ENCODE measurements around the gene TNFSF8.

DNA sequence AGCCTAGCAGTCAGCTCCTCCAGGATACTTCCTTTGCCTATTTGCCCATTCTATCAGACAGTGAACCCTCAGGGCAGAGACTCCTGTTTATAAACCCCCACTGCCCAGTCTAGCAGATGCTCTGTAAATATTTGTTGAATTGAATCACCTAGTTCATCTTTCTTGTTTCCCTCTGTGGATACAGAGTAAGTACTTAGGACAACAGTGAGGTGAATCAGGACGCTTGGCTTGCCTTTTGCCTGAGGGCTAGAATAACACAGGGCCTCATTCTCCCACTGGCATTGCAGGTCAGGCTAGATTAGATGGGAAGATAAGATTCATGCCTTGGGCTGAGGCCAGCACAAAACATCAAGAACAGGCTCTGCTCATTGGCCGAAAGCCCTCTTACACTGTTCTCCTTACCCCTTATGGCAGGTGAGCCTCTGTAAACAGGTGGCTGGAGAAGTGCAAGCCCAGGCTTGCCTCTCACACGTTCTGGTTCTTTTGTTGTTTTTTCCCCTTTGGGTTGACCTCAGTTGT lies 22.2 kb downstream of the TNFSF8 start:
- no peak for TF ChIP-seq CTCF (IDR thresholded peaks at IDR 0.05; ENCODE audit: low read depth, low read length)
- no peak for TF ChIP-seq EZH2phosphoT487 (IDR thresholded peaks at IDR 0.05; ENCODE audit: low read depth)
